Neural cell (in vitro differentiated cells): ENCODE measurements around the gene ATG4D.

Experiments
- EP300 ChIP-seq: fragments of 450-650 bp; conservative IDR thresholded peaks from 2 replicates; pipeline ENCODE4 v1.6.1; 2014; ENCODE audit warnings: antibody characterized with exemption, mild to moderate bottlenecking, moderate library complexity; ENCODE audit not compliant: poor library complexity, severe bottlenecking
- EZH2 ChIP-seq: fragments of 200-600, 300-800 bp; shearing (Covaris generic), sonication (generic); IDR thresholded peaks from 2 replicates; pipeline ENCODE4 v1.6.1; 2014; ENCODE audit warnings: antibody characterized with exemption, low read length, borderline replicate concordance, mild to moderate bottlenecking; ENCODE audit not compliant: insufficient read depth, poor library complexity, severe bottlenecking
- POLR2AphosphoS5 ChIP-seq: IDR thresholded peaks from 2 replicates; pipeline ENCODE4 v1.6.1; 2012
- SMC3 ChIP-seq: fragments of 450-650 bp; conservative IDR thresholded peaks from 2 replicates; pipeline ENCODE4 v1.6.1; 2014; ENCODE audit warnings: antibody characterized with exemption, mild to moderate bottlenecking, moderate library complexity; ENCODE audit not compliant: poor library complexity
- TAF1 ChIP-seq: IDR thresholded peaks from 2 replicates; pipeline ENCODE4 v1.6.1; 2012; ENCODE audit warnings: low read depth
- TF ChIP-seq, protein P1 (sequence below): fragments of 450-650 bp; IDR thresholded peaks from 2 replicates; pipeline ENCODE4 v1.5.1; 2014; ENCODE audit warnings: antibody characterized with exemption, mild to moderate bottlenecking, moderate library complexity; ENCODE audit not compliant: poor library complexity, severe bottlenecking

- TF ChIP-seq, protein P1, sequence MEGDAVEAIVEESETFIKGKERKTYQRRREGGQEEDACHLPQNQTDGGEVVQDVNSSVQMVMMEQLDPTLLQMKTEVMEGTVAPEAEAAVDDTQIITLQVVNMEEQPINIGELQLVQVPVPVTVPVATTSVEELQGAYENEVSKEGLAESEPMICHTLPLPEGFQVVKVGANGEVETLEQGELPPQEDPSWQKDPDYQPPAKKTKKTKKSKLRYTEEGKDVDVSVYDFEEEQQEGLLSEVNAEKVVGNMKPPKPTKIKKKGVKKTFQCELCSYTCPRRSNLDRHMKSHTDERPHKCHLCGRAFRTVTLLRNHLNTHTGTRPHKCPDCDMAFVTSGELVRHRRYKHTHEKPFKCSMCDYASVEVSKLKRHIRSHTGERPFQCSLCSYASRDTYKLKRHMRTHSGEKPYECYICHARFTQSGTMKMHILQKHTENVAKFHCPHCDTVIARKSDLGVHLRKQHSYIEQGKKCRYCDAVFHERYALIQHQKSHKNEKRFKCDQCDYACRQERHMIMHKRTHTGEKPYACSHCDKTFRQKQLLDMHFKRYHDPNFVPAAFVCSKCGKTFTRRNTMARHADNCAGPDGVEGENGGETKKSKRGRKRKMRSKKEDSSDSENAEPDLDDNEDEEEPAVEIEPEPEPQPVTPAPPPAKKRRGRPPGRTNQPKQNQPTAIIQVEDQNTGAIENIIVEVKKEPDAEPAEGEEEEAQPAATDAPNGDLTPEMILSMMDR: no peak
- no peak for TF ChIP-seq POLR2AphosphoS5
- TF ChIP-seq TAF1: no peak
- TF ChIP-seq EP300: no peak
- no peak for TF ChIP-seq EZH2
- TF ChIP-seq SMC3: no peak
Observed at GRCh38 chr19:10582091-10582490, 38.4 kb downstream of the ATG4D start.
